ENCODE measurements around the gene YAF2. TPM values are rescaled to one million over a fixed set of nuclear protein-coding genes. Genes with fewer than 3 reads are reported as not detected.

The YAF2 gene
- total and polyA plus RNA-seq, 2 experiments from 2014 or later: 26.9 to 39.3 TPM

DNA sequence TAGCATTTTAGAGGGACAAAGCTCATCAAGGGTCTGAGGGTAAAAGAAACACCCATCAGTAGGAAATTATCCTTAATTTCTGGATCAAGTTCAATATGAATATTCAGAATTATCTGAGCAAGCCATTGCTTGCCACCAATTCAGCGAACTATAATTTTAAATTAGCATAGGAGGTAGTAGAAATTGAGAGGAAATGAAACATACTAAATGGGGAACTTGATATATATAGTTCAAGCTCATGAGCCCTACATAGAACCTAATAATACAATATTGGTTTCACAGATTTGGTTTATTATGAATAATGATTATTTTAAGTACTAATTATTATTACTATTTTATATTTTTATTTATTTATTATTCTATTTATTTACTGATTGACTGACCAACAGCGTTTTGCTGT is 51.3 kb downstream of the YAF2 start:
- TF ChIP-seq, protein P1, sequence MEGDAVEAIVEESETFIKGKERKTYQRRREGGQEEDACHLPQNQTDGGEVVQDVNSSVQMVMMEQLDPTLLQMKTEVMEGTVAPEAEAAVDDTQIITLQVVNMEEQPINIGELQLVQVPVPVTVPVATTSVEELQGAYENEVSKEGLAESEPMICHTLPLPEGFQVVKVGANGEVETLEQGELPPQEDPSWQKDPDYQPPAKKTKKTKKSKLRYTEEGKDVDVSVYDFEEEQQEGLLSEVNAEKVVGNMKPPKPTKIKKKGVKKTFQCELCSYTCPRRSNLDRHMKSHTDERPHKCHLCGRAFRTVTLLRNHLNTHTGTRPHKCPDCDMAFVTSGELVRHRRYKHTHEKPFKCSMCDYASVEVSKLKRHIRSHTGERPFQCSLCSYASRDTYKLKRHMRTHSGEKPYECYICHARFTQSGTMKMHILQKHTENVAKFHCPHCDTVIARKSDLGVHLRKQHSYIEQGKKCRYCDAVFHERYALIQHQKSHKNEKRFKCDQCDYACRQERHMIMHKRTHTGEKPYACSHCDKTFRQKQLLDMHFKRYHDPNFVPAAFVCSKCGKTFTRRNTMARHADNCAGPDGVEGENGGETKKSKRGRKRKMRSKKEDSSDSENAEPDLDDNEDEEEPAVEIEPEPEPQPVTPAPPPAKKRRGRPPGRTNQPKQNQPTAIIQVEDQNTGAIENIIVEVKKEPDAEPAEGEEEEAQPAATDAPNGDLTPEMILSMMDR (IDR thresholded peaks at IDR 0.05; ENCODE audit: low read depth, low read length): no peak
- Histone ChIP-seq H3K4me3 (no peak overlapping the region), H3K27me3 (no peaks in the 10 kb centered on the region), H3K4me1 (ENCODE audit: low read depth) (no peaks in the 10 kb centered on the region), H3K9me3 (ENCODE audit: low read depth) (no peaks in the 10 kb centered on the region), H3K27ac (no peak overlapping the region), H3K36me3 (no peaks in the 10 kb centered on the region)
- DNase-seq (ENCODE audit: low read depth in 1 of 2, low spot score in 1 of 2): no peak

DNA sequence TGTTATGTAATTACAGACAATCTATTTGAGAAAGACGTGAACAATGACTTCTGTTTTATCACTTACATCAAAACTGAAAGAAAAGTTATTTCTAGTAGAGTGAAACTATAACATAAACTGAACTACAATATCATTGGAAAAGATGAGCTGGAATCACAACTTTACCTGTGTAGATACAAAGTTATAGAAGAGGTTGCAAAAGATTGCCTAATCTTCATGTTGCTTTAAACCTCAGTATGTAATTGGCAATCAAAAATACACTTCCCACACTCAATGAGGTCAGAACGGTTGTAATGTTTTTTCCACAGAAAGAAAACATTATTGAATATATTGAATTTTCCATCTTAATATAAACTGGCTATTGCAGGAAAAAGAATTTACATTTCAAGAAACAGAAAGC is 55.7 kb downstream of the YAF2 start:
- H3K36me3 ChIP-seq: no peaks in the 10 kb centered on the region
- no peaks in the 10 kb centered on the region for H3K27me3 ChIP-seq
- TF ChIP-seq, protein P1 (IDR thresholded peaks at IDR 0.05; ENCODE audit: low read depth, low read length): no peak

DNA sequence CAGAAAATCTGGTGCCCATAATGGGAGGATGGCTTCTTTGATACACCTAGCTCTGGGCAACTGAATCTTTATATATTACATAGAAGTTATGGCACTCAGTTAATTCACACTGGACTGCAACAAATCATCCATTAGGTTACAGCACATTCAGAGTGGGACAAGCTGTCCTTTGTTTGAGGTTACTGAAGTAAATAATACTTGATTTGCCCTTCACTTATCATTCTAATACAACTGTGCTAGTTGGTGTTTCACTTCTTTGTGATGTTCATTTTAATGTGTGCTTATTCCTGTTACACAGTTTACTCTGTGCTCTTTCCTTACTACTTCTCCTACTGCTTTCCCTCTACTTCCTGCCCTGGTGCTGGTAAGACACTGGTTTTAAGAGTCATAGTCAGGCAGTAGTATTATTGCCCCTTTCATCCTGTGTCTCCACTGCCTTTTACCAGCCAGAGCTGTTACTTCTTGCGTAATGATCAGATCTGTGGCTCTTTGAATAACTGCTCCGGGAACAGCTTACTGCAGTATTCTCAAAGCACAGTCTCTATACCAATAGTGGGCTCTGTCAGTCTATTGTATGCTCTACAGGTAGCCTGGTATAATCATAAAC is 57.0 kb downstream of the YAF2 start:
- DNase-seq (ENCODE audit: low read depth in 1 of 2, low spot score in 1 of 2): peak in 1 of 2 donors; percentile 62
- Histone ChIP-seq H3K4me3 (no peak overlapping the region), H3K27ac (no peak overlapping the region), H3K4me1 (ENCODE audit: low read depth) (no peaks in the 10 kb centered on the region), H3K36me3 (no peaks in the 10 kb centered on the region), H3K27me3 (no peaks in the 10 kb centered on the region), H3K9me3 (ENCODE audit: low read depth) (no peaks in the 10 kb centered on the region)
- TF ChIP-seq, protein P1 (IDR thresholded peaks at IDR 0.05; ENCODE audit: low read depth, low read length): no peak

More for the DNA sequence above, 55.7 kb downstream of the YAF2 start:
- DNase-seq (ENCODE audit: low read depth in 1 of 2, low spot score in 1 of 2): no peak
- H3K4me1 ChIP-seq (ENCODE audit: low read depth): no peaks in the 10 kb centered on the region
- H3K4me3 ChIP-seq: no peak overlapping the region
- H3K9me3 ChIP-seq (ENCODE audit: low read depth): no peaks in the 10 kb centered on the region
- H3K27ac ChIP-seq: no peak overlapping the region

DNA sequence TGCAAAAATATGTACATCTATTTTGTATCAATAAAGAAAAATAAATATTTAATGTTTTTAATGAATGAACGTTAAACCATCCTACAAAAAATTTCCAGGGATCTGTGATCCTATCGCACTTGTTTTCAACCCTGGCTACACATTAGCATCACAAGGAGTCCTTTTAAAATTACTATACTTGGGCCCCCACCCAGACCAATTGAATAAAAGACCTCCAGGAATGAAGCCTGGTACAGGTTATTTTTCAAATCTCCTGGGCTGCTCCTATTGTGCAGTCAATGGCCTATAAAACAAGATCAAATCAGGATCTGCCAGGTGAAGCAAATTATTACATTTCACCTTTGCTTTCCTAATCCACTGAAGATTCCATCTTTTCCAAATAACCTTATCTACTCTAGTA is 59.9 kb downstream of the YAF2 start:
- Histone ChIP-seq H3K4me1 (ENCODE audit: low read depth) (no peaks in the 10 kb centered on the region), H3K36me3 (no peaks in the 10 kb centered on the region), H3K27me3 (no peaks in the 10 kb centered on the region), H3K9me3 (ENCODE audit: low read depth) (no peaks in the 10 kb centered on the region), H3K4me3 (no peak overlapping the region), H3K27ac (no peak overlapping the region)
- TF ChIP-seq, protein P1 (IDR thresholded peaks at IDR 0.05; ENCODE audit: low read depth, low read length): no peak
- no peak for DNase-seq (ENCODE audit: low read depth in 1 of 2, low spot score in 1 of 2)

DNA sequence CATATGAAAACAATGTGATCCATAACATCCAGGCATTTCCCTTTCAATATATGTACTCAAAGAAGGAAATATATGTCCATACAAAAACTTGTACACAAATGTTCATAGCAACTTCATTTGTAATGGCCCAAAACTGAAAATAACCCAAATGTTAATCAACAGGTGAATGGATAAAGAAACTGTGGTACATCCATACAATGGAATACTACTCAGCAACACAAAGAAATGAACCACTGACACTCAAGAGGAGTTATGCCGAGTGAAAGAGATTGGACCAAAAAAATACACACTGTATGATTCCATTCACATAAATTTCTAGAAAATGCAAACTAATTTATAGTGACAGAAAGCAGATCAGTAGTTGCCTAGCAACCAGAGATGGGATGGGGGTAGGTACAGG is 63.1 kb downstream of the YAF2 start:
- TF ChIP-seq, protein P1 (IDR thresholded peaks at IDR 0.05; ENCODE audit: low read depth, low read length): no peak
- Histone ChIP-seq H3K4me3 (no peak overlapping the region), H3K4me1 (ENCODE audit: low read depth) (no peaks in the 10 kb centered on the region), H3K27me3 (no peaks in the 10 kb centered on the region), H3K9me3 (ENCODE audit: low read depth) (no peaks in the 10 kb centered on the region), H3K36me3 (no peaks in the 10 kb centered on the region), H3K27ac (no peak overlapping the region)
- DNase-seq (ENCODE audit: low read depth in 1 of 2, low spot score in 1 of 2): no peak

Measured in cardiac muscle cell (in vitro differentiated cells and primary cell).